Dermis blood vessel endothelial cell (primary cell): ENCODE data around the gene ST3GAL2. TPM values are rescaled to one million over a fixed set of nuclear protein-coding genes. Genes with fewer than 3 reads are reported as not detected.

Experiments used
- DNase-seq: peaks from one replicate; pipeline ENCODE4 v3.0.0; 2010
- total RNA-seq: library from RNA; depleted of rRNA; stranded (reverse); fragments of >200 nt; gene quantifications from 2 replicates; pipeline ENCODE4 v1.2.3, GENCODE V29; 2014

ST3GAL2 gene
- total RNA-seq, 1 donor from 2014 or later: 52.4 TPM

GRCh38 chr16:70381604-70382342, 57.1 kb downstream of the ST3GAL2 start:
- no peak for DNase-seq

GRCh38 chr16:70380919-70381603, 57.8 kb downstream of the ST3GAL2 start:
- DNase-seq: peak; percentile 98

- DNase-seq: peak; percentile 59
These were observed 58.5 kb downstream of the ST3GAL2 start for GRCh38 chr16:70380248-70380918.

GRCh38 chr16:70378869-70379493, 59.9 kb downstream of the ST3GAL2 start:
- DNase-seq: no peak

- DNase-seq: no peak
These were observed 61.1 kb downstream of the ST3GAL2 start for GRCh38 chr16:70377782-70378181.

- DNase-seq: no peak
These were observed 63.0 kb downstream of the ST3GAL2 start for GRCh38 chr16:70375636-70376611.

- no peak for DNase-seq
These were observed 64.7 kb downstream of the ST3GAL2 start for GRCh38 chr16:70374213-70374612.

GRCh38 chr16:70372921-70373728, 65.8 kb downstream of the ST3GAL2 start:
- DNase-seq: no peak

- no peak for DNase-seq
These were observed 68.0 kb downstream of the ST3GAL2 start for GRCh38 chr16:70370924-70371323.

- peak; percentile 59 for DNase-seq
These were observed 68.8 kb downstream of the ST3GAL2 start for GRCh38 chr16:70370145-70370544.

- DNase-seq: no peak
These were observed 74.5 kb downstream of the ST3GAL2 start for GRCh38 chr16:70364399-70364798.

GRCh38 chr16:70359552-70359951, 79.3 kb downstream of the ST3GAL2 start:
- no peak for DNase-seq

GRCh38 chr16:70349783-70350182, 89.1 kb downstream of the ST3GAL2 start:
- DNase-seq: no peak

- peak; percentile 48 for DNase-seq
These were observed 89.9 kb downstream of the ST3GAL2 start for GRCh38 chr16:70348991-70349390.

- no peak for DNase-seq
These were observed 93.1 kb downstream of the ST3GAL2 start for GRCh38 chr16:70345840-70346239.

GRCh38 chr16:70342016-70342415, 96.9 kb downstream of the ST3GAL2 start:
- no peak for DNase-seq

- DNase-seq: no peak
These were observed 97.3 kb downstream of the ST3GAL2 start for GRCh38 chr16:70341600-70341999.

GRCh38 chr16:70337814-70338213, 101.1 kb downstream of the ST3GAL2 start:
- DNase-seq: no peak

GRCh38 chr16:70332728-70333127, 106.2 kb downstream of the ST3GAL2 start:
- DNase-seq: peak; percentile 63

GRCh38 chr16:70331588-70332358, 107.1 kb downstream of the ST3GAL2 start:
- peak; percentile 38 for DNase-seq
